Measurements from ENCODE around the gene EGFL8.
"Not testable (repeated sequence)": the region's sequence is repeated elsewhere in the genome, so short reads cannot be mapped to it uniquely, and the experiment has no call there.

The EGFL8 gene

DNA sequence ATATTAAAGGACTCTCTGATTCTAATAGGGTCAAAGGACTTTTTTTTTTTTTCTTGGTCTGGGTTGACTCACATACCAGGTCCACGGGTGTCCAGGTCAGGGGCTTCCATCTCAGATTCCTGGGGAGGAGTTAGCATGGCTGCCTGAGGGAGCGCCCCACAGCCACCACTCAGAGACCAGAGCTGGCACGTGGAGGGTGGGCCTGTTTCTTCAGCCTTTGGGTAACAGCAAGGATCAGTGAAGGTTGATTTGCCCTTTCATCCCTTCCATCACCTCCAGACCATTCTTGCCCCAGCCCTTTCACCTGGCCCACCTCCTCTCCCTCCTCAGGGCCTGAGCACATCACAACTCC, 33.9 kb downstream of the EGFL8 start:
- no peak for DNase-seq

DNA sequence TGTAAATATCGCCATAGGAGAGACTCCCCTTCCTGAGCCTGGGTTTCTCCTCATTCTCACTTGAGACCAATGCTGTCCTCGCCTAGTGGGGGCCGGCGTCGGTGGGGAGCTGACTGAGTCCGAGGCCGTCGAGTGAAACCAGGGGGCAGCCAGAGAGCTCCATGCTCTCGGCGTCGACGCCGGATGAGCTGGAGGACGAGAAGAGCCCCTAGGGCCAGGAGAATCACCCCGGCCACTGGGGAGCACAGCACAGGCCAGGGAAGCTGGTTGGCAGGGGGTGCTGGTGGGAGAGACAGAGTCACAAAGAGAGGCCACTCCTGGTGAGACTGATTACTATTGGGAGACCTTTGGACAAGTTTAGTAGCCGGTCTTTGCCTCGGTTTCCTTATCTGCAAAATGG, 34.5 kb downstream of the EGFL8 start:
- DNase-seq: no peak

DNA sequence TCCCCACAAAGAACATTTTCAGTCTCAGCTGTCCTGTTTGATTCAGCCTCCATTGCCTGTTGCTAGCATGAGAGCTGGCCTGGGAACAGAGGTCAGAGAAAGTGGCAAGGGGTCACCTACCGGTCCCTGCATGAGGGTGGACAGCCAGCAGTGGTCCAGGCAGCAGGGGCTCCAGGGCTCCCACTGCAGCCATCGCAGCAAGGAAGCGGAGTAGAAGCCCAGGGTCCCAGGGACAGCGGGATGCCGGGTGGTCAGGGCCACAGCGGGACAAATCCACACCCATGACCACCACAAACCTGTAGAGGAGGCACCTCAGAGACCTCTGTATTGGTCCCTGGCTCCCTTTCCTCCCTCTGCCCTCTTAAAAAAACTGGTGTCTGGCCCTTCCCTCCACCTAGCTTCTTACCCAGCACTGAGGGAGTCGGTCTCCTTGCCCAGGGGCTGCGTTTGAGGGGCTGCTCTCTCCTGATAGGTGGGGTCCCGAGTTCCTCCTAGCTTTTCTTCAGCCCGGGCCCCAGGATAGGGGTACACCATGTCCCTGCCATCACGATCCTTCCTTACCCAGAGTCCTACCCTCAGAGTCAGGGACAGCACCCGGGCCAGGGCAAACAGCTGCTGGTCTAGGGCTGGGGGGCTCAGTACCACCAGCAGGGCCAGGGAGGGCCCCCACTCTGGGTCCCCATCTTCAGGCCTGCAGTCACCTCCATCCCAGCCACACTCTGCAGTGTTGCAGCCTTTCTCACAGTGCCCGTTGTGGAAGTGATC, 36.5 kb downstream of the EGFL8 start:
- DNase-seq: no peak

GRCh38 chr6:32202186-32202585, 37.8 kb downstream of the EGFL8 start:
- no peak for DNase-seq

GRCh38 chr6:32203426-32204267, 39.3 kb downstream of the EGFL8 start:
- DNase-seq: no peak

DNA sequence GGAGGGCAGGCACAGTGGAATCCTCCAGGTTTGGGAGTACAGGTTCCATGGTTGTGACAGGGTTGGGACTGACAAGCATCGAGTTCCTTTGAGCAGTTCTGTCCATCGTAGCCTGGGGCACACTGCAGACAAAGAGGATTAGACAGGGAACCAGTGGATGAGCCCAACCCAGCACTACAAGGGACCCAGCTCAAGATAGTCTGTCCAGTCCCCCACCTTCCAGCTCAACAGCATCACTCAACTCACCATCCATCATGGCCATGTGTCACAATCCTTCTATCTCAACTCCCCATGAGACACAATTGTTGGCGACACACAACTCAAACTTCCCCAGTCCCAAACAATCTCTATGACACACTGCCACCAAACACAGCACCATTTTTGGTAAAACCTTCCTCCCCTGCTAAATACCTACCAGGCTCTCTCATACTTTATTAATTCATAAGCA, 39.9 kb downstream of the EGFL8 start:
- no peak for DNase-seq

DNA sequence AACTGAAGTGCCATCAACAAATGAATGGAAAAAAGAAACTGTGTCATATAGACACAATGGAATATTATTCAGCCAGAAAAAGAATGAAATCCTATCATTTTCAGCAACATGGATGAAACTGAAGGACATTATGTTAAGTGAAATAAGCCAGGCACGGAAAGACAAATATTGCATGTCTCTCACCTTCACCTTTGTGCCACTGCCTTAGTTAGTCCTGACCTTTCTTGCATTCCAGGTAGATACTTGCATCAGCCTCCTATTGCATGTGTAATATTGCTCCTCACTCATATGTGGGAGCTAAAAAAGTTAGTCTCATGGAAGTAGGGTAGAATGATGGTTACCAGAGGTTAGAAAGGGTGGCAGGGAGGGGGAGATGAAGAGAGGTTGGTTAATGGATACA, 44.6 kb downstream of the EGFL8 start:
- no peak for DNase-seq

- no peak for DNase-seq
Observed at GRCh38 chr6:32210191-32210601, 45.8 kb downstream of the EGFL8 start.

DNA sequence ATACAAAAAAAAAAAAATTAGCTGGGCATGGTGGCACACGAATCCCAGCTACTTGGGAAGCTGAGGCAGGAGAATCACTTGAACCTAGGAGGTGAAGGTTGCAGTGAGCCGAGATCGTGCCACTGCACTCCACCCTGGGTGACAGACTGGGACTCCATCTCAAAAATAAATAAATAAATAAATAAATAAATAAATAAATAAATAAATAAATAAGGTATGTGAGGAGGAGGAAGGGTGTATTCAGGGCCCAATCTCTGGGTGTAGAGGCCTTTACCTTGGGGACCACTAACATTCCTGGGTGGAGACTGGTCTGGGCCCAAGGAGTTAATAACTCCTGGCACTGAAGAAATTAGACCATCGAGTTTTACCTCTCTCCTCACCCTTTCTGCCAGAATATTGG, 47.0 kb downstream of the EGFL8 start:
- DNase-seq: not testable (repeated sequence)

- DNase-seq: no peak
Observed at GRCh38 chr6:32212076-32212760, 47.8 kb downstream of the EGFL8 start.

DNA sequence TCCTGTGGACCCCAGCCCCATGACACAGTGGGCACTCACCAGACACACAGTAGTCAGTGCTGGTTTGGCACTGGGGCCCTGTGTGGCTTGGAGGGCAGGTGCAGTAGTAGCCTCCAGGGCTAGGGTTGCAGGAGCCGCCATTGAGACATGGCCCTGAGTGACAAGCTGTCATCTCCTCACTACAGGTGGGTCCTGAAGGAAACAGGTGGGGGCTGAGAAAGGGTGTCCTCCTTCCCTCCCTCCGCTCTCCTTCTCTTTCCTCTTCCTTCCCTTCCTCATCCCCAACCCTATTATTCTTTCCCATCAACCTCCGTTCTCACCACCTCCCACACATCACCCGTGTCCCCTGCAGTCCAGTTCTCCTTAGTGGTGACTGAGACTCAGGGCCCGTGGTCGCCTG, 49.3 kb downstream of the EGFL8 start:
- DNase-seq: no peak

DNA sequence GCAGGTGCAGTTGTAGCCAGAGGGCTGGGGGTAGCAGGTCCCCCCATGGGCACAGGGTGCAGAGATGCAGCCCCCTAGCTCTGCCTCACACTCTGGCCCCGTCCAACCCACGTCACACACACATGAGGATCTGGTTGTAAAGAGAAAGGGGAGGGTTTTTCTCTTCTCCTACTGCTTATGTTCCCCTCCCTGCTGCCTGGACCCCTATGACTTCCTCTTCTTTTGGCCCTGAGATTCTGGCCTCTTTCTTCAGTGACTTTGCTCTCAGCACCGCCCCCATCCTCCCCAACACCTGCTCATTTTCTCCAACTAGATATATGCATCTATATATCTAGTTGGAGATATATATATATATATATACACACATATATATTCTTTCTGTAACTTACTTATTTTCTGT, 49.7 kb downstream of the EGFL8 start:
- DNase-seq: no peak

GRCh38 chr6:32215617-32216016, 51.2 kb downstream of the EGFL8 start:
- DNase-seq: no peak

- no peak for DNase-seq
Observed at GRCh38 chr6:32216285-32216684, 51.9 kb downstream of the EGFL8 start.

- no peak for DNase-seq
Observed at GRCh38 chr6:32216998-32217397, 52.6 kb downstream of the EGFL8 start.

All from DMS 273 treated with DMSO at 0.1 percent for 48 hours (cell line).